Stimulated activated CD8-positive, alpha-beta memory T cell treated with anti-CD3 and anti-CD28 coated beads, Interleukin-4, amount 100 ng/mL, for 24 hours (primary cell): Measurements from ENCODE around the gene FAM53B.

Experiments
- DNase-seq: peaks from one replicate; pipeline ENCODE4 v3.0.0-alpha.2; 2020; ENCODE audit warnings: low read depth

The FAM53B gene

GRCh38 chr10:124647421-124648130 is 96.6 kb downstream of the FAM53B start:
- DNase-seq = peak; percentile 48

- DNase-seq = no peak
Measured at GRCh38 chr10:124646483-124647352, 97.5 kb downstream of the FAM53B start.

- DNase-seq = no peak
Measured at GRCh38 chr10:124645467-124646095, 98.6 kb downstream of the FAM53B start.

- DNase-seq = no peak
Measured at GRCh38 chr10:124644771-124645415, 99.3 kb downstream of the FAM53B start.

GRCh38 chr10:124644236-124644635 is 99.9 kb downstream of the FAM53B start:
- DNase-seq = no peak

- no peak for DNase-seq
Measured at GRCh38 chr10:124643330-124644009, 100.7 kb downstream of the FAM53B start.

GRCh38 chr10:124642088-124642710 is 102.0 kb downstream of the FAM53B start:
- no peak for DNase-seq

- DNase-seq = no peak
Measured at GRCh38 chr10:124641282-124642087, 102.7 kb downstream of the FAM53B start.

GRCh38 chr10:124640538-124641231 is 103.5 kb downstream of the FAM53B start:
- no peak for DNase-seq

- DNase-seq = no peak
Measured at GRCh38 chr10:124640056-124640455, 104.1 kb downstream of the FAM53B start.

- no peak for DNase-seq
Measured at GRCh38 chr10:124639646-124640045, 104.5 kb downstream of the FAM53B start.

- no peak for DNase-seq
Measured at GRCh38 chr10:124639206-124639605, 105.0 kb downstream of the FAM53B start.

- no peak for DNase-seq
Measured at GRCh38 chr10:124637746-124638145, 106.4 kb downstream of the FAM53B start.

- DNase-seq = no peak
Measured at GRCh38 chr10:124637091-124637700, 107.0 kb downstream of the FAM53B start.

- DNase-seq = no peak
Measured at GRCh38 chr10:124636271-124636995, 107.7 kb downstream of the FAM53B start.

GRCh38 chr10:124632566-124632965 is 111.6 kb downstream of the FAM53B start:
- no peak for DNase-seq

GRCh38 chr10:124632064-124632531 is 112.1 kb downstream of the FAM53B start:
- no peak for DNase-seq

- DNase-seq = no peak
Measured at GRCh38 chr10:124630551-124630950, 113.6 kb downstream of the FAM53B start.
